HT1080 (cell line): ENCODE results near the gene NINJ1. TPM values are rescaled to one million over a fixed set of nuclear protein-coding genes. Genes with fewer than 3 reads are reported as not detected.
A peak's percentile ranks its signal among the peaks of the same experiment; 100 is the strongest.
"Not testable (repeated sequence)": the region's sequence is repeated elsewhere in the genome, so short reads cannot be mapped to it uniquely, and the experiment has no call there.

Experiments
- DNase-seq: peaks from one replicate; pipeline ENCODE4 v3.0.0-alpha.2; 2015; ENCODE audit warnings: low read depth
- total RNA-seq: library from RNA; depleted of rRNA; stranded (reverse); fragments of >200 nt; shearing (Covaris generic); gene quantifications from 2 replicates; pipeline ENCODE4 v1.2.3, GENCODE V29; 2014

Gene NINJ1
- total RNA-seq, 1 experiment from 2014 or later = 31.5 TPM

DNA sequence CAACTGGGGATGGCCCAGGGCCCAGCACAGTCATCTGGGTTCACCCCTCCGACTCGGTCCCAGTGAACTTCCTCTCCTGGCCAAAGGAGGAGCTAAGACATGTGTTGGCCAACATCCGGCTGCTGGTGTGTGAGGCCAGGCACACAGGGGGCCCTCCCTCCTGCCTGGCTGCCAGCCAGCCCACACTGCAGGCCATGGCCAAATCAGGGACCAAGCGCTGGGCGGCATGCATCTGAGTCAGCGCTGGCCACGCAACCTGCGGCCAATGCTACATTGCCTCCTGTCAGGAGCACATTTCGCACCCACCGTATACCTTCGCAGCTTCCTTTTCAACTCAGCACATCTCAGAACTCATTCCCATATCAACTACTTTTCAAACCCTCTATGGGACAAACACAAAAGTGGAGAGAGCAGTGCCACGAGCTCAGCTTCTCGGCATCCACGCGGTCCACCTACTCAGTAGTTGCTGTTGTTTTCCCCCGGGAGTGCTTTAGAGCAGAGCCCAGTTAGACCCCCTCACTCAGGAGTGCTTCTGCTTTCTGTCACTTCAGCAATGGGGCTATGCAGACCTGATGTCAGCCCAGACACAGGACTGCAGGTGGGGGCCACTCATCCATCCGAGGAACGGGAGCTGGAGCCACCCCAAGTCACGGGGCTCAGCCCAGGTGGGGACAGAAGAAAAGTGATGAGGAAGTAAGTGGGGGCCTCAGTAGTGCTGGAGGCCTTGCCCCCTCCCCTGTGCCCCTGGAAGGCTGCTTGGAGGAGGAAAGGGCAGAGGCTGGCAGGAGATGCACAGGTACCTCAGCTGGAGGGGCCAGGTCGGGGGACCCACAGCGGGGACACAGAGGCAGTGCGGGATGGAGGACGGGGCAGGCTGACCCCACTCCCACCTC, 13.9 kb downstream of the NINJ1 start:
- peak; percentile 97 for DNase-seq

DNA sequence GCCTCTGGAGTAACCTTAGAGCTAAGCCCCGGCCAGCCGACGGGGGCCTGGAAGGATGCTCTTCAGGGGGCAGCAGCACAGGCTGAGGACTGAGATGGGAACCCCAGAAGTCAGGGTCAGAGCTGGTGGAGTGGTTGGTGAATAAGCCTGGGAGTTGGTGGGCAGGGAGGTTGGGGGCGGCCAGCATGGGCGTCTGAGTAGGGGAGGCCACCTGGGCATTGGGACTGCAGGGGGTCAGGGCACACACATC, 14.4 kb downstream of the NINJ1 start:
- DNase-seq = no peak

DNA sequence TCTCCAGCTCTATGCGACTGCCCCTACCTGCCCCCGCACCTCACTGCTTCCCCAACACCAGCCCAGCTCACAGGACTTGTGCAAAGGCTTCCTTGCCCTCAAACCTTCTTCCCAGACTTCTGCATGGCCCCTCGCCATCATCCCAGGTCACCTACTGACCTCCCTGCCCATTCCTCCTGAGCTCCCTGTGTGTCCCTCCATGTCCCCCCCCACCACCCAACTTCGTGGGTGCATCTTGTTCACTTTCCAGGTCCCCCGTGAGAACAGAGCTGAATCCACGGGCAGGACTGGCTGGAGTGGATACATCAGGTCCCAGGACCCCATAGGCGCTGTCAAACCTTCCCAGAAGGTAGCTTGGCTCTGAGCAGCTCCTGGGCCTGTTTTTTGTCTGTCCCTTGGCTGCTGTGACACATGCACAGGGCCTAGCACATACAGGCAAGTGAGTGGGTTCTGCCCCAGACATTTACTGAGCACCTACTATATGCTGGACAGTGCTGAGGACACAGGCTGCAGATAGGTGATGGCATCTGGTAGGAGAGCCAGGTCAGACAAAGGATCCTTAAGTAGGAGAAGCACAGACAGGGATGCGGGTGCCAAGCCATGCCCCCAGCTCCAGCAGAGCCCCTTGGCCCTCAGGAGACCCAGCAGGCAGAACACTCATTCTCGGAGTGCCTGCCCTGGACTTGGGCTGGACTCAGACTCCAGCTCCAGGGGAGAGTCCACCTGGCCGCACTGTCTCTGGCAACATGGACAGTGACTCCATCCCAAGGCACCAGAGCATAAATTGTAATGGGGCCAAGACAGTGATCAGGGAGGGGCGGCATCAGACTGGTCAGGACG, 15.0 kb downstream of the NINJ1 start:
- no peak for DNase-seq

GRCh38 chr9:93117924-93118862, 15.9 kb downstream of the NINJ1 start:
- DNase-seq = no peak

- not testable (repeated sequence) for DNase-seq
Measured at GRCh38 chr9:93117521-93117920, 16.5 kb downstream of the NINJ1 start.

DNA sequence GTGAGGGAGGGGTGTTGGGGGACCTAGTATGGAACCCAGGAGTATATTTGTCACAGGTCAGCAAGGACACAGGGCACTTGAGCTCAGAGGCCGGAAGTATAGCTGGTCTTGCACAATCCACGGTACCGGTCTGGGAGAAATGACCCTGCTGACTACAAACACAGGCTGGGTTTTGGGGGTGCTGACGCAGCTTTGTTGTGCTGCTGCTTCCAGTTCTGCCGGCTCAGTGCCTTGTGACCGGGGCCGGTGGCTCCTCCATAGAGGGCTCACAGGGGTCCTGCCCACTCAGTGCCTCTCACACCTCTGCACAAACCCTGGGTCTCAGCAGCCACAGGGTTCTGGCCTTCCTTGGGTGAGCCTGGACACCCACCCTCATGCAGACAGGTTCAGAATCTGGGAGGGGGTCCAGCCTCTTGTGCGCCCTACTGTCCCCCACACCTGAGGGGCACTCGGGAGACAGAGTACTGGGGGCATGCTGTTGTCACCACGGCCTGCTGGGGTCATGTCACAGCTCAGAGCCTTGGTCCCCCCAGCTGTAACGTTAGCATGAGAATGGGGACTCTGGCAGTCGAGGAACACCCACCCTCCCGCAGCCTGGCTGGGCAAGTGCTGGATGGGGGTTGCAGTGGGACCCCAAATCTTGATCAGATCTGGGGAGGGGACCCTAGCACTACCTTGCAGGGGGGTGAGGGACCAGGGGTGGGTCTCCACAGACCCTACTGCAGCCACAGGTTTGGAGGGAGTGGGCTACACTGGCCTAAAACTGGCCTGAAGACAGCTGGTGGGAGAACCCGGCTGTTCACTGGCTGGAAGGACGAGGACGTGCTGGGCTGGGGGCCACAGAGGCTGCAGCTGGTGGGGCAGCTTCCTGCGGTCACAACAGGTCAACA, 17.7 kb downstream of the NINJ1 start:
- peak; percentile 54 for DNase-seq

DNA sequence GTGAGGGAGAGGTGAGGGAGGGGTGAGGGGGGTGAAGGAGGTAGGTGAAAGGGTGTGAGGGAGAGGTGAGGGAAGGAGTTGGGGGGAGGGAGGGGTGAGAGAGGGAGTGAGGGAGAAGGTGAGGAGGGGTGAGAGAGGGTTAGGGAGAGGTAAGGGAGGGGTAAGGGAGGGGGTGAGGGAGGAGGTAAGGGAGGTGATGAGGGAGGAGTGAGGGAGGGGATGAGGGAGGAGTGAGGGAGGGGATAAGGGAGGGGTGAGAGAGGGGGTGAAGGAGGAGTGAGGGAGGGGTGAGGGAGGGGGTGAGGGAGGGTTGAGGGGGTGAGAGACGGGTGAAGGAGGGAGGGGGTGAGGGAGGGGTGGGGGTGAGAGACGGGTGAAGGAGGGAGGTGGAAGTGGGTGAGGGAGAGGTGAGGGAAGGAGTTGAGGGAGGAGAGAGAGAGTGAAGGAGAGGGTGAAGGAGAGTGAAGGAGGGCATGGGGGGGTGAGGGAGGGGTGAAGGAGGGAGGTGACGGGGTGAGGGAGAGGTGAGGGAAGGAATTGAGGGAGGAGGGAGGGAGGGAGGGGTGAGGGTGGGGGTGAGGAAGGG, 18.5 kb downstream of the NINJ1 start:
- DNase-seq = no peak

DNA sequence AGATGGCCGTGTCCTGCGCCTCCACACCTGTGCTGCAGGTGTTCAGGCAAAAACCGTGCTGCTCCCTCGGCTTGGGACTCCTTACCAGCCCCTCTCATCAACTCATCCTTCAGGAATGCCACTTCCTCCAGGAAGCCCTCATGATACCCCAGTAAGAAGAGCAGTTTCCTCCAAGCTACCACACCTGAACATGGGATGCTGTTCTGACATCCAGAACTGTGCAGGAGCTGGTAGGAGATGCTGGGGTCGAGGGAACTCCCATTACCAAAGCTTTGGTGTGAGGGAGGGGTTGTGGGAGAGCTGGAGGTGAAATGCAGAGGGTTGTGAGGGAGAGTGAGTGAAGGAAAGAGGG, 19.1 kb downstream of the NINJ1 start:
- DNase-seq = no peak

- no peak for DNase-seq
Measured at GRCh38 chr9:93114169-93114983, 19.7 kb downstream of the NINJ1 start.

DNA sequence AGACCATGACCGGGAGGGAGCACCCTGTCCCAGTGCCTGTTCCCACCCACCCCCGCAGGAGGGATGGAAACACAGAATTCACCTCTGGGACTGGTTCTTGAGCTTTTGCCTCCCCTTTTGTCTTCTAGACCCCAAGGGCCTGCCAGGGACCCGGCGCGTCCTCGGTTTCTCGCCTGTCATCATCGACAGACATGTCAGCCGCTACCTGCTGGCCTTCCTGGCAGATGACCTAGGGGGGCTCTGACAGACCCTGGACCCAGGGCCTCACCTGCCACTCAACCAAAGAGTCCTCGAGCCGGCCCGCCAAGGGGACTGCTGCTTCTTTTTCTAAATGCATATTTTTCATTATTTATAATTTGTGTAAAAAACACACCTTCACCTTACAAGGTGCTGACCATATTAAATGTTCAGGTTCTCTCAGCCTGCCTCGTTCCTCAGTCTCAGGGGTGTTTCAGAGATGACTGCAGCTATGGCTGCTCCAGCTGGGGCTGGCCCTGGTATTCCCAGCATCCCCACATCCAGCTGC, 21.1 kb downstream of the NINJ1 start:
- no peak for DNase-seq

- DNase-seq = no peak
Measured at GRCh38 chr9:93112116-93112863, 21.8 kb downstream of the NINJ1 start.

GRCh38 chr9:93111371-93112115, 22.5 kb downstream of the NINJ1 start:
- DNase-seq = peak; percentile 86

DNA sequence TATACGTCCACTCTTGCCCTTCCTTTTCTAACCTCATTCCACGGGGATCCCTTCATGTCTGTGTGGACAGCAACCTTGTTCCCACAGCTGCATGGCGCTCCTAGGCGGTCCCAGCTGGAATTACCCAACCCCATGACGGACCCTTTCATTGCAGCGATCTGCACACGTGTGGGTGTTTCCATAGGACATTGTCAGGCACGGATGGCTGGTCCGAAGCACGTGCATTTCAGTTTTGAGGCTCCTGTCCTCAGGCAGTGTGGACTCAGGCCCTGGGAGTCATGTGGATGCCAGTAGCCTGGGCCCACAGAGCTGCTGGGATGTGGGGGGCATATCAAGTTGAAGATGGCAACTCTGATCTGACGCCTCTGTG, 23.1 kb downstream of the NINJ1 start:
- no peak for DNase-seq

GRCh38 chr9:93110311-93110855, 23.7 kb downstream of the NINJ1 start:
- no peak for DNase-seq

DNA sequence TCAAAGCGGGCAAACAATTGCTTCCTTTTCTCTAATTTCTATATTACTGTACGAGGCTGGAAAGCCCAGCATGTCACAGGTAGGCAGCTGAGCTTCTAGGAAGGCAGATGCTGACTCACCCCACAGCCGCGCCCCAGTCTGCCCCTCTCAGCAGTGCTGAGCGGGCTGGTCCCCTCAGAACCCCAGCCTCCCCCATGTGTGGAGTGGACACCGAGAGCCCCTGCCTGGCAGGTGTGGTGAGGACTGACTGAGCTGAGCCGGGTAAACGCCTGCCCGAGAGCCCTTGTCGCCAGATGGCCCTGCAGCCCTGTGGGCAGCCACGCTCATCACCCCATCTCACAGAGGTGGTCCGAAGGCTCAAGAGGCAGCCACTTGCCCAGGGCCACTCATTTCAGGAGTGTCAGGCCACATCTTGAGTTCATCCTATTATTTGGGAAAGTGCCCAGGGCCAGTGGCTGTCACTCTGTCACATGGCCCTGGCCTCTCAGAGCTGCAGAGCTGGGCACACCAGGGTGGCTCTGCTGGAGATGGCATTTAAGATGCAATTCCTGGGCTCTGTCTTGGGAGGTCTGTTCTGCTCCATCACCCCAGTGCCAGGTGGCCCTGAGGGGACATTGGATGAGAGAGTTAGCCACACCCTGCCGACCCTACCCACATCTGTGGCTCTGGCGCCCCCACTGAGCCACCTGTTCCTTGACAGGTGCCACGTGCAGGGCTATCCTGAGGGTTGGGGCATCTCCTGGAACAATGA, 25.6 kb downstream of the NINJ1 start:
- DNase-seq = no peak

DNA sequence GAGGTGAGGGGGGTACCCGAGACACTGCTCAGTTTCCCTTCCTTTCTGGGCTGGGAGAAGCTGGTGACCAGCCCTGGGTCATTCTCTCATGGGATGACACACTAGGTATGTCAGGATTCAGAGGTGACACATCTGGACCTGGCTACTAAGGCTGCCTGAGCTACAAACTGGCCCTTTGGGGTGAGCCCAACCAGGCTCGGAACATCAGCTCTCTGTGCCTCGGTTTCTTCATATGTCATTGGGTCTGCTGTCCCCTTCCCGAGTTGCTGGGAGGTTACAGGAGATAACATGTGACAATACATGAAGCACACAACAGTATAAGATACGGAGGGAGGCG, 26.3 kb downstream of the NINJ1 start:
- no peak for DNase-seq
